D721Med (cell line): Measurements from ENCODE around the gene ZRSR2.
A peak's percentile ranks its signal among the peaks of the same experiment; 100 is the strongest.
"Not testable (repeated sequence)": the region's sequence is repeated elsewhere in the genome, so short reads cannot be mapped to it uniquely, and the experiment has no call there.

Source experiments
- DNase-seq: peaks from one replicate; pipeline ENCODE4 v3.0.0; 2011; ENCODE audit warnings: low spot score; ENCODE audit not compliant: insufficient read length
- FAIRE-seq: peaks from 2 replicates; lab custom pipeline; 2011; peaks lifted over from hg19 to GRCh38; lab: Jason Lieb, UNC
- CTCF ChIP-seq: IDR thresholded peaks from 2 replicates; pipeline ENCODE4 v1.5.1; 2012; ENCODE audit warnings: mild to moderate bottlenecking, control low read depth; ENCODE audit not compliant: insufficient read depth; ENCODE audit errors: missing control alignments

Gene ZRSR2

DNA sequence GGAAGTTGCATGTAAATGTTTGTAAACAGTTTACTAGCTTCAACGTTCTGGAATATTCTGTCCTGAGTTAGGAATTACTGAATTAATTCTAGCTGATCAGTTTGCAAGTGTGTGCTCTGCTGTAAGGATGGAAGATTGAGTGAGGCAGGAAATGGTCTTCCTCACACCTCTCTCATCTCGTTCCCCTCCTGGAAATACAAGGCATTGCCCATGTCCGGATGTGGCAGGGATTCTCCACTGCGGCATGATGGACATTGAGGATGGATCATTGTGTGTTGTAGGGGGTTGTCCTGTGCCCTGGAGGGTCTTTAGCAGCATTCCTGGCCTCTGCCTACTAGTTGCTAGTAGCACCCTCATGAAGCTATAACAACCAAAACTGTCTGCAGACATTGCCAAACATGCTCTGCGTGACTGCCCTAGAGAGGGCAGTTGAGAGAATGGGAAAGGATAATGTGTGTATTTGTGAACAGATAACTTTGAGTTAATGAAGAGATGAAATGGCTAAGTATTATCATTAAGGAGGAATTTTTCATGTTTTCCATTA lies 39.6 kb upstream of the ZRSR2 start:
- FAIRE-seq = no peak
- TF ChIP-seq CTCF = no peak
- DNase-seq = no peak

- no peak for DNase-seq
Observed at GRCh38 chrX:15751155-15751819, 39.0 kb upstream of the ZRSR2 start.

DNA sequence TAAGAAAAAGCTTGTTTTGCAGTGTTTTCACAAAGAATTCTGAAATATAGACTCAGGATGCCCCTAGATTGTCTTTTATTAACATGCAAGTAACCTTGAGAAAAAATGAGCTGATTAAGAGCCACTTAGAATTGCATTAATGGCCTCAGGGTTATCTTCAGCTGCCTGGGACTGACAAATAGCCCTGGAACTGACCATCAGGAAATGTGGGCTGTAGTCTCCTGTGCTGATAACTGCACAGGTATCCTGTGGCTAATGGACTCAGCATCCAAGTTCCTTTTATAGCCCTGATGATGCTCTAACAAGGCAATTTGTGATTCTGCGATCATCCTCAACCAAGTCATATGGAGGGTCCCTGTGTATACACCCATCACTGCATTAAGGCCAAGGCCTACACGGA lies 35.2 kb upstream of the ZRSR2 start:
- no peak for FAIRE-seq
- no peak for TF ChIP-seq CTCF
- DNase-seq = no peak

More at GRCh38 chrX:15751155-15751819, 39.0 kb upstream of the ZRSR2 start:
- no peak for TF ChIP-seq CTCF
- FAIRE-seq = no peak

DNA sequence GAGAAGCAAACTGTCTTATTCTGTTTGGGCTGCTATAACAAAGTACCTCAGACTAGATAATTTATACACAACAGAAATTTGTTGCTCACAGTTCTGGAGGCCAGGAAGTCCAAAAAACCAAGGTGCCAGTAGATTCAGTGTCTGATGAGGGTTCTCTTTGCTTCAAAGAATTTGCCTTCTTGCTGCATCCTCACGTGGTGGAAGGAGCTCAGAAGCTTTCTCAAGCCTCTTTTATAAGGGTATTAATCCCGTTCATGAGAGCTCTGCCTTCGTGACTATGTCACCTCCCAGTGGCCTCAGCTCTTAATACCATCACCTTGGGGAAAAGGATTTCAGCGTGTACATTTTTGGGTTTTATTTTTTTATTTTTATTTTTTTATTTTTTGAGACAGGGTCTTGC lies 32.1 kb upstream of the ZRSR2 start:
- no peak for TF ChIP-seq CTCF
- DNase-seq = no peak
- no peak for FAIRE-seq

- FAIRE-seq, DNase-seq: not testable (repeated sequence)
Observed at GRCh38 chrX:15759886-15760285, 30.4 kb upstream of the ZRSR2 start.

DNA sequence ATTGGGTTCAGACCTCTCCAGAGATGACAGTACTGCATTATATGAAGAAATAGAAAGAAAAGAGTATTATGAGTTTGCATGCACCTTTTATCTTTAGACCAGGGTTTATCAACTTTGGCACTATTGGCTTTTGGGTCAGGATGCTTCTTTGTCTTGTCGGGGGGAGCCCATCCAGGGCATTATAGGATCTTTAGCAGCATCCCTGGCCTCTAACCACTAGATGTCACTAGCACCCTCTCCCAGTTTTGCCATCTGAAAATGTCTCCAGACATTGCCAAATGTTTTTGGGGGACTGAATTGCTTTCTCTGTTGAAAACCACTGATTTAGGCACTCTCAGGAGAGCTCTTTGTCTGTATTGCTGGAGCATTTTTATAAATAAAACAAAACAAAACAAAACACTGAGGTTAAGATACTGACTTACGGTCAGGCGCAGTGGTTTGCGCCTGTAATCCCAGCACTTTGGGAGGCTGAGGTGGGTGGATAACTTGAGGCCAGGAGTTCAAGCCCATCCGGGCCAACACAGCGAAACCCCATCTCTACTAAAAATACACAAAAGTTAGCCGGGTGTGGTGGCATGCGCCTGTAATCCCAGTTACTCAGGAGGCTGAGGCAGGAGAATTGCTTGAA lies 28.6 kb upstream of the ZRSR2 start:
- DNase-seq (no peak), FAIRE-seq (no peak)
- peak; percentile 50 for TF ChIP-seq CTCF

GRCh38 chrX:15769300-15769954 lies 20.9 kb upstream of the ZRSR2 start:
- FAIRE-seq = no peak
- no peak for TF ChIP-seq CTCF
- DNase-seq = no peak
